SHP77 (cell line): Measurements from ENCODE around the gene OSBPL3.
"Not testable (repeated sequence)": the region's sequence is repeated elsewhere in the genome, so short reads cannot be mapped to it uniquely, and the experiment has no call there.

ENCODE experiments used
- DNase-seq, 2 experiments: peaks; one replicate each; lab custom pipeline; 2025; lab: John Stamatoyannopoulos, UW

Gene OSBPL3, protein sequence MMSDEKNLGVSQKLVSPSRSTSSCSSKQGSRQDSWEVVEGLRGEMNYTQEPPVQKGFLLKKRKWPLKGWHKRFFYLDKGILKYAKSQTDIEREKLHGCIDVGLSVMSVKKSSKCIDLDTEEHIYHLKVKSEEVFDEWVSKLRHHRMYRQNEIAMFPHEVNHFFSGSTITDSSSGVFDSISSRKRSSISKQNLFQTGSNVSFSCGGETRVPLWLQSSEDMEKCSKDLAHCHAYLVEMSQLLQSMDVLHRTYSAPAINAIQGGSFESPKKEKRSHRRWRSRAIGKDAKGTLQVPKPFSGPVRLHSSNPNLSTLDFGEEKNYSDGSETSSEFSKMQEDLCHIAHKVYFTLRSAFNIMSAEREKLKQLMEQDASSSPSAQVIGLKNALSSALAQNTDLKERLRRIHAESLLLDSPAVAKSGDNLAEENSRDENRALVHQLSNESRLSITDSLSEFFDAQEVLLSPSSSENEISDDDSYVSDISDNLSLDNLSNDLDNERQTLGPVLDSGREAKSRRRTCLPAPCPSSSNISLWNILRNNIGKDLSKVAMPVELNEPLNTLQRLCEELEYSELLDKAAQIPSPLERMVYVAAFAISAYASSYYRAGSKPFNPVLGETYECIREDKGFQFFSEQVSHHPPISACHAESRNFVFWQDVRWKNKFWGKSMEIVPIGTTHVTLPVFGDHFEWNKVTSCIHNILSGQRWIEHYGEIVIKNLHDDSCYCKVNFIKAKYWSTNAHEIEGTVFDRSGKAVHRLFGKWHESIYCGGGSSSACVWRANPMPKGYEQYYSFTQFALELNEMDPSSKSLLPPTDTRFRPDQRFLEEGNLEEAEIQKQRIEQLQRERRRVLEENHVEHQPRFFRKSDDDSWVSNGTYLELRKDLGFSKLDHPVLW

DNA sequence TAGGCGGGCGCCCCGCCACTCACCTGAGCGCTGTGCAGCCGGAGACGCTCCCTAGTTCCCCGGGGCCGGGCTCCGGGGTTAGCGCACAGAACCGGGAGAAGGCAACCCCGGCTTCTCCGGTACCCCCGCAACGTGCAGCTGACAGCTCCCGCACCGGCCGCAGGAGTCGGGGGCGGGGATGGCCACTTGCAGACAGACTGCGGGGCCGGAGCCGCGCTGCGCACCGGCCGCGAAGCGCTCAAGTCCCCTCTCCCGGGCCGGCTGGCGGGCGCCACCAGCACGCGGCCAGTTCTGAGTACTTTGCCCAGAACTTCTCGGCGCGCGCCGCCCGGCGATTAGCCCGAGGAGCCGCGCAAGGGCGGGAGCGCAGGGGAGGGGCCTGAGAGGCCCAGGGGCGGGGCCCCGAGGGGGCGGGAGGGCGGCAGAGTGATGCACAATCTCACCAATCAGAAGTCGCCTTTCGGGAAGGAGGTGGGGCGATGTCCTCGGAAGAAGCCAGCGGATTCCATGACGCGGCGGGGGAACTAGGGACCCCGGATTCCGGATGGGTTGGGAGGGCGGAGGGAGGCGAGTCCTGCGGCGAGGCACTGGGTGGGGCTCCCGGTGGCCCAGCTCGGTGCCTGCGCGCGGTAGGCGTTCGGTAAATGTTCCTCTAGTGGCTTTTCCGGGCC is at the start of gene OSBPL3:
Gene OSBPL3 (minus strand): TSS at position 316 of the 671 bp plus-strand sequence. CDS start 87,706 bp downstream, outside the sequence.
- DNase-seq, result no peak

DNA sequence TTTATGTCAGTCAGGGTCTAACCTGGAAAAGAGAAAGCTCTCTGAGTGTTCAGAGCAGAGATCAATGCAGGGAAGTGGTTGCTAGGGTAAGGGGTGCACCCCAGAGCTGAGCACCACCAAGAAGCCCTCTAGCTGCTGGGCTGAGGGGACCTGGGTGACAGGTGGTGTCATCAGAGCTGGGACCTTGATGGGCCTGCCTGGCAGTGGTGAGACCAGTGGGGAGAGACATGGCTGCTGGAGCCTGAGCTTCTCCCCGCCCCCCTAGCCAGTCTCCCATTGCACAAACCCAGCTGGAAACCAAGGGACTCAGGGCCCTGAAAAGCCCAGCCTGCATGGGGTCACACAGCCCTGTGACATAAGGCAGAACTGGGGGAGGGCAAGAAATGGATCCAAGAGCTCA is 49.1 kb upstream of the OSBPL3 start:
- no peak for DNase-seq

GRCh38 chr7:25028370-25029021 is 48.5 kb upstream of the OSBPL3 start:
- DNase-seq, result no peak

- no peak for DNase-seq
Measured at GRCh38 chr7:25026156-25026555, 46.2 kb upstream of the OSBPL3 start.

GRCh38 chr7:25025218-25025671 is 45.3 kb upstream of the OSBPL3 start:
- no peak for DNase-seq

GRCh38 chr7:25024066-25024465 is 44.1 kb upstream of the OSBPL3 start:
- DNase-seq, result no peak

GRCh38 chr7:25017671-25018070 is 37.7 kb upstream of the OSBPL3 start:
- not testable (repeated sequence) for DNase-seq

GRCh38 chr7:25014756-25015155 is 34.8 kb upstream of the OSBPL3 start:
- DNase-seq, result no peak

- DNase-seq, result not testable (repeated sequence)
Measured at GRCh38 chr7:25012710-25013109, 32.7 kb upstream of the OSBPL3 start.

- DNase-seq, result no peak
Measured at GRCh38 chr7:25012254-25012653, 32.3 kb upstream of the OSBPL3 start.

DNA sequence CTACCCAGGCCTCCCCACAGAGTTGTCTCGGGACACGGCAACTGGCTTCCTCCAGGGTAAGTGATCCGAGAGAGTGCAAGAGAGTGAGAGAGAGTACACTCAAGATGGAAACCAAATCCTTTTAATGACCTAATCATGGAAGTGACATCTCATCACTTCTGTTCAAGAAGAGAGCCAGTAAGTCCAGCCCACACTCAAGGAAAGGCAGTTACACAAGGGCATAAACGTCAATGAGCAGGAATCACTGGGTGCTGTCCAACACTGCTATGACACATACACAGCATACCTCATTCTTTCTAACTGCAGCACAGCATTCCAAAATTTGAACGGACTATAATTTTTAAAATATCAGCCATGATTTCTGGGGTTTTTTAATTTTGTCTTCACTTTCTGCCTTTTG is 29.3 kb upstream of the OSBPL3 start:
- no peak for DNase-seq

- no peak for DNase-seq
Measured at GRCh38 chr7:25007668-25008067, 27.7 kb upstream of the OSBPL3 start.

GRCh38 chr7:25006276-25006675 is 26.3 kb upstream of the OSBPL3 start:
- DNase-seq, result no peak

GRCh38 chr7:25005658-25006057 is 25.7 kb upstream of the OSBPL3 start:
- DNase-seq, result no peak

DNA sequence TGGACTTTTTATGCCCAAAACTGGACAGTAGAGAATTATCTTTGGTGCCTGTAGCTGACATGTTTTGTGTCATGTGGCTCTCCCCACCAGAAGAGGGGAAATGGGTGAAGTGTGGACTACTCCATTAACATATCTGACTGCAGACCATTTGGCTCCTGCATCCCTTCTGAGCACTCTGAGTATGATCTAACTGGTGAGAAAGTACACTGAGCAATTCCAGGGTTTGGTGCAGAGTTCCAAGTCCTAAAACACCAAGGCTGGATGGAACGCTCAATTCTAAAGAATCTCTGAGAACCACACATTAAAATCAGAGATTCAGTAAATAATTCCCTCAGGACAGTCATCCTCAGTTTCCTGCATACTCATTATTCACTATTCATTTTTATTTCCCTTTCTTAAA is 22.8 kb upstream of the OSBPL3 start:
- DNase-seq, result no peak

GRCh38 chr7:24995466-24995865 is 15.5 kb upstream of the OSBPL3 start:
- no peak for DNase-seq

GRCh38 chr7:24992314-24992713 is 12.3 kb upstream of the OSBPL3 start:
- DNase-seq, result no peak

DNA sequence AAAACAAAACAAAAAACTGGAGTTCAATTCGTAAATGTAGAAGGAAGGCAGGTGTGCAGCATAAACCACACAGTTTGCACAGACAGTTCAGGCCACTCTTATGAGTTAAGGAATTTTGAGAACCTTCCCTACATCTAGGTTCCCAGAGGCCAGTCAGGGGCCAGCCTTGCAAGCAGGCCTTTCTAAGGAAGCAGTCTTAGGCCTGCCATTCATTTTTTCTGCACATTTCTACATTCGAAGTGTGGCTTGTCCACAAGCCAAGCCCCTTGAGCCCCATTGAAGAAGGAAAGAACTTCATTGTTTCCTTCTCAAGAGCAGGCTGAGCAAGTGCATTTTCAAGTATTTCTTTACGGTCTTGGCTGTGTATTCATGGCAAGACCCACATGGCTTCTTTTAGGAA is 11.4 kb upstream of the OSBPL3 start:
- DNase-seq, result no peak

- DNase-seq, result no peak
Measured at GRCh38 chr7:24987331-24987842, 7.4 kb upstream of the OSBPL3 start.

- DNase-seq, result no peak
Measured at GRCh38 chr7:24982917-24983316, 2.9 kb upstream of the OSBPL3 start.

DNA sequence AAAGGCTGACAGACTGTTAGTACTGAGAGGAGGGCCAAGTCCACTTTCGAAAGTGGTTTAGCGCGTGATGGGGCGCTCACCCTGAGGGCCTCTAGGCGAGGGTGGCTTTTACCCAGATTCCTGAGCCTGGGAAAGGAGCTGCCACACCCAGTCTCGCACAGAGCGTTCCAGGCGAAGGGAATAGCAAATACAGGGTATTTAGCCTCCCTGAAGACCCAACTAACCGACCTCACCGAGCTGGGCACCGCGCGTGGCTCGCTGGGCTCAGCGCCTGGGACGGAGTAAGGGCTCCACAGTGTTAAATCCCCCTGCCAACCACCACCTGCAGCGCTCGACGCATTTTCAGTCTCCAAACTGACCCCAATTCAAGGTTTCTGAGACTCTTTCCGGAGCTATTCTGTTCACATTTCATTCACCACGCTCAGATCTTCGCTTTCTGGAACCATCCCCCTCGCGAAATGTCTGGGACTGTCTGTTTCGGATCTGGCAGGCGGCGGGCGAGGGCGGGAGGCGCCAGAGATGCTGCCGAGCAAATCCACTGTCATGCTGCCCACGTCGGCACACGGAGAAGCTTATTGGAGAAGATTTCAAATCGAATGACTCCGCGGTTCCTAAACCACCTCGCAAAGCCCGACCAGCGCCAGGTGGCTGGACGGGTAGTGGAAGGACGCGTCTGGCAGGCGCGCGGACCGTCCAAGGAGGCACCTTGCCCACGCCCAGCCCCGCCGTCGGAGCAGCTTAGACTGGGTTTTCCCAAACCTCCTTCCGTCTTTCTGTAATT is 1.4 kb upstream of the OSBPL3 start:
- no peak for DNase-seq
